Measurements from ENCODE around the gene PDAP1.
"Not testable (repeated sequence)": the region's sequence is repeated elsewhere in the genome, so short reads cannot be mapped to it uniquely, and the experiment has no call there.

Gene PDAP1, protein sequence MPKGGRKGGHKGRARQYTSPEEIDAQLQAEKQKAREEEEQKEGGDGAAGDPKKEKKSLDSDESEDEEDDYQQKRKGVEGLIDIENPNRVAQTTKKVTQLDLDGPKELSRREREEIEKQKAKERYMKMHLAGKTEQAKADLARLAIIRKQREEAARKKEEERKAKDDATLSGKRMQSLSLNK

DNA sequence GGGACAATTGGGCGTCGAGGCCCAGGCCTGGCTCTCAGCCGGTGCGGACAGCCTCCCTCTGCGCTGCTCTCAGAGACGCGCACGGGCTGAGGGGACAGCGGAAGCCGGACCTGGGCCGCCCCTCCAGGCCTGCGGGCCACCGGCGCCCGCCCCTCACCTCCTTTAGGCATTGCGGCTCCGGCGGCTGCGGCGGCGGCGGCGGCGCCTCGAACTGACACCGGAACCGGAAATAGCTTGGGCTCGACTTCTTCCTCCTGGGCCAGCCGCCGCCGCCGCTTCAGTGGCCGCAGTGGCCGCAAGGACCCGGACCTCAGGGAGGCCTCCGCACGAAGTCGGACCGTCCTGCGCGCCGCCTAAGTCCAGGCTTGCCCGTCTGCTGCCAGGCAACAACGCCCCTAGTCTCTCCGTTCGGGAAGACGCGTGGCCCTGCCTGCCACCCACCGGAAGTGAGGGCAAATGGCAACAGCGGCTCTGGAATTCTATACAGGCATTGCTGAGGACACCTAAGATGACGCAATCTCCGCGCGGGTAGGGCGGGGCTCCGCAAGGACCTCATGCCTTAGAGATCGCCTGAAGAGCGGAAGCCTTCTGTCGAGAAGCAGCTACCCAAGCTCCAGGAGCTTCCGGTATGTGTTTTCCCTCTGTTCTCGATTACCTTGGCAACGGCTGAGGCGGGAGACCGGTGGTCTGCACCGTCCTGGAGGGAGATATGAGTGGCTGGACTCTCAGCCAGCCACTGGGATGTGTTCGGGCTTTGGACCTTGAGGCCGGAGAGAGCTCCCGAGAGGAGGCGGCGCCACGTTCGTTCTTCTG lies at the start of gene PDAP1, which contains the start of gene BUD31:
Gene PDAP1 (minus strand): TSS at position 219 of the 813 bp plus-strand sequence. CDS start 49 bp downstream, at position 170.
Gene BUD31 (plus strand): TSS at position 591 of the 813 bp plus-strand sequence. CDS start 2,124 bp downstream, outside the sequence.
- DNase-seq (ENCODE audit: low read depth in 2 of 2): peak; percentile 83 to 88

DNA sequence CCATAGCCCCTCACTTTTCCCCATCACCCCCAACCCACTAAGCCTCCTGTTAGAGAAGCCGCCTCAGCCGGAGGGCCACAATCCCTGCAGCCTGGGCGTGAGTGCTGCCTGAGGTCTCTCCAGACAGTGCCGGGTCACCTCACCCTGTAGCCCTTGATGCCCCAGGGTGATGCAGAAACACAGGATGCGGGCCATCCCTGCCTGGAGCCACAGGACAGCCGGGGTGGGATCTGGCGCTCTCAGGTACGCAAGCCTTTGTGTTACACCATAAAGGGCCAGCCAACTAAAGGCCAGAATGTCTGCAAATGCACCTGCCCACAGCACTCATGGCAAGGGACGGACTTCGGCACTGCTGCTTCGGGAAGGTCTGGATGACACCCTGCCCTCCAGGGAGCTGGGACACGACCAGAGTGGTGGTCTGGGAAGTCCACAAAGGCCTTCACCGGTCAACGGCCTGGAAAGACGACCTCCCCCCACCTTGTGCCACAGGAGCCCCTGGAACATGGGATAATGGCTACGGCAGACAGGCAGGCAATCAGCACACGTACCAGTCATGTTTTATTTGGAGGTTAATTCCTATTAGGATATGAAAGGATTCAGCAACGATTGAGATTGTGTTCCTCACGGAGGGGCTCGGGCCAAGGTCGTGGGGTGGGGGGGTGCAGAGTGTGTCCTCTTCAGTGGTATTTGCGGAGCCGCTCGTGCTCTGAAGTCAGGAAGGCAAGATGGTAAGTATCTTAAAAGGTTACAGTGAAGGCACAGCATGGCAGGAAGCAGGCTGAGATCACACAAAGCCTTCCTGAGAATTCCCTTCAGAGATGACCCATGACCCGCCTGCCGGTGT lies 49.5 kb upstream of the PDAP1 start:
- no peak for DNase-seq (ENCODE audit: low read depth in 2 of 2)

GRCh38 chr7:99457050-99457649 lies 48.8 kb upstream of the PDAP1 start:
- DNase-seq (ENCODE audit: low read depth in 2 of 2): no peak

DNA sequence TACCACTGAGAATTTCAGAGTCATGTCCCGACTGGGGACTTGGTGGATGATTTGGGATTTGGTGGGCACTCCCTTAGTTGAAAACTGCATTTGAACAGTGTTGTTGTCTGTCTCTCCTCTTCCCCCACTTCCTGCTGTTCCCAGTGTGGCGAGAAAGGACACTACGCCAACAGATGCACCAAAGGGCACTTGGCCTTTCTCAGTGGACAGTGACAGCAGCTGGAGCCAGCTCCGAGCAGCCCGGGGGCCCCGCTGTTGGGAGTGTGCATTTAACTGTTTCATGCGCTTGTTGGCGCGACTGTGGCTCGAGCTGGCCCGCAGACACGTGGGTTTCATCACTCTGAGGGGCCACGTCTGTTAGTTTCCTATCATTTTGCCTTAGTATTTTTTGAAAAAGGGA lies 47.9 kb upstream of the PDAP1 start:
- DNase-seq (ENCODE audit: low read depth in 2 of 2): no peak

- no peak for DNase-seq (ENCODE audit: low read depth in 2 of 2)
Observed at GRCh38 chr7:99455874-99456273, 47.5 kb upstream of the PDAP1 start.

GRCh38 chr7:99453105-99453504 lies 44.7 kb upstream of the PDAP1 start:
- no peak for DNase-seq (ENCODE audit: low read depth in 2 of 2)

DNA sequence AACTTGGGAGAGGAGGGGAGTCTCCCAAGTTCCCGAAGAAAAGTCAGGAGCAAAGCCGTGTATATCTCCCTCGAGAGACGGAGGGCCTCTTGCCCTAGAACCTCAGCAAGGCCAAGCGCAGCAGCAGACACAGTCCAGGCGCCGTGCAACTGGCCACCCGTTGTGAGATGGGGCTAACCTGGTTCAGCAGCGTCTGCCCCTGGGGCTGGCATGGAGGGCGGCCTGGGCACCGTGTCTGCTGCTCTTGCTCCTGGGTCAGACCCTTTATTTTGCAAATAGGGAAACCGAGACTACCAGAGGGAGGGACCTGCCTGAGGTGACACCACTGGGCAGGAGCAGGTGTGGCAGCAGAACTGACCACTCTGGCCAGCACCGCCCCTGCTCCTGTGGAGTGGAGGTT lies 44.1 kb upstream of the PDAP1 start:
- DNase-seq (ENCODE audit: low read depth in 2 of 2): no peak

DNA sequence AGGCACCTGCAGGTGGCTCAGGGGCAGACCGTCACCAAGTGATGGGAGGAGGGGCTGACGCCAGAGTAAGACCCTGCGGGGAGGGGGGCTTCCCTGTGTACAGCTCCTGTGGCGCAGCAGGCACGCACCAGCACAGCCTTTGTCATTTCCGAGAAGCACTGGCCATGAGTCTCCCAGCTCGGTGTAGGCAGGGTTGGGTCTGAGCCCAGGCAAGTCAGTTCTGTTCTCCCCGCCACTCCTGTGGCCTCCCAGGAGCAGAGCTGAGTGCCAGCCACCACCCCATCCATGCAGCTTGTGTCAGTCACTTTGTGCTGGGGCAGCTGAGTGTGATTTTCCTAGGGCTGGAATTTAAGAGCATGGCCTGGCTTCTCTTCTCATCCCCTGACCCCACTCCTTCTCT lies 43.5 kb upstream of the PDAP1 start:
- DNase-seq (ENCODE audit: low read depth in 2 of 2): no peak

DNA sequence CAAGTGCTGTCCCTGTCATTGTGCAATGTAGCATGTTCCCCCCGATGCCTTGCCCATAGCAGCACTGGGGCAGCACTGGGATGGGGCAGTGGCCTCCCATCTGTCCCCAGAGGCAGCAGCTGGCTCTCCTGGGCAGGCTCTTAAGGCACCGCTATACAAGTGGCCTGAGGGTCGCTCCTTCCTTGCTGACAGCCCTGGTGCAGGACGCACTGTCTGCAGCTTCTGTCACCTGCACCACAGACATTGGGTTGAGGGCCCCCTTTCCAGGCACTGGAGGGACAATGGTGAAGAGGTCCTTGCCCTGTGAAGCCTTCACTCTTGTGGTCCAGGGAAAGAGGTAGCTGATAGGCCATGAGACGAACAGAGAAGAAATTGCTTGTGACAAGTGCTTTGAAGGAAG lies 40.9 kb upstream of the PDAP1 start:
- DNase-seq (ENCODE audit: low read depth in 2 of 2): no peak

GRCh38 chr7:99448855-99449254 lies 40.5 kb upstream of the PDAP1 start:
- DNase-seq (ENCODE audit: low read depth in 2 of 2): no peak

DNA sequence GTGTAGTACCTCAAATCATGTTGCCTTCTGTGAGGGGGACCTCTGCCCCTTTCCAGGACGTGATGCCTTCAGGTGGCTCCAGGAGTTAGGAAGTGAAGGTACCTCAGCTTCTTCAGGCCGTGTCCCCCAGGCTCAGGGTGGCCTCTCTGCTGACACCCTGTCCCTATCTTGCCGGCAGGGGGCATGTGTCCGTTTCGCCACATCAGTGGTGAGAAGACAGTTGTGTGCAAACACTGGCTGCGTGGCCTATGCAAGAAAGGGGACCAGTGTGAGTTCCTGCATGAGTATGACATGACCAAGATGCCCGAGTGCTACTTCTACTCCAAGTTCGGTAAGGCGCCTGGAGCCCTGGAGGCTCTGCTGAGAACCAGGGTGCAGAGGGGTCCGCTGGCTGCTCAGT lies 39.5 kb upstream of the PDAP1 start:
- no peak for DNase-seq (ENCODE audit: low read depth in 2 of 2)

- DNase-seq (ENCODE audit: low read depth in 2 of 2): no peak
Observed at GRCh38 chr7:99446096-99446495, 37.7 kb upstream of the PDAP1 start.

DNA sequence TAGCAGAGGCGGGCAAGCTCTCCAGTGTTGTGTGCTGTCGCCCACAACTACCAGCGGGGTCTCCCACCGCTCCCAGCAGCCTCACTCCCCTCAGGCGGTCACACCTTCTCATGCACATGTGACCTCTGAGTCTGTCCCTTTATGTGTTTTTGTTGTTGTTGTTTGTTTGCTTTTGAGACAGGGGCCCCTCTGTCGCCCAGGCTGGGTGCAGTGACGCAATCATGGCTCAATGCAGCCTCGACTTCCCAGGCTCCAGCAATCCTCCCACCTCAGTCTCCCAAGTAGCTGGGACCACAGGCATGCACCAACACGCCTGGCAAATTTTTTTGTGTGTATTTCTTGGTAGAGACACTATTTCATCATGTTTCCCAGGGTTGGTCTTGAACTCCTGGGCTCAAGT lies 31.8 kb upstream of the PDAP1 start:
- no peak for DNase-seq (ENCODE audit: low read depth in 2 of 2)

DNA sequence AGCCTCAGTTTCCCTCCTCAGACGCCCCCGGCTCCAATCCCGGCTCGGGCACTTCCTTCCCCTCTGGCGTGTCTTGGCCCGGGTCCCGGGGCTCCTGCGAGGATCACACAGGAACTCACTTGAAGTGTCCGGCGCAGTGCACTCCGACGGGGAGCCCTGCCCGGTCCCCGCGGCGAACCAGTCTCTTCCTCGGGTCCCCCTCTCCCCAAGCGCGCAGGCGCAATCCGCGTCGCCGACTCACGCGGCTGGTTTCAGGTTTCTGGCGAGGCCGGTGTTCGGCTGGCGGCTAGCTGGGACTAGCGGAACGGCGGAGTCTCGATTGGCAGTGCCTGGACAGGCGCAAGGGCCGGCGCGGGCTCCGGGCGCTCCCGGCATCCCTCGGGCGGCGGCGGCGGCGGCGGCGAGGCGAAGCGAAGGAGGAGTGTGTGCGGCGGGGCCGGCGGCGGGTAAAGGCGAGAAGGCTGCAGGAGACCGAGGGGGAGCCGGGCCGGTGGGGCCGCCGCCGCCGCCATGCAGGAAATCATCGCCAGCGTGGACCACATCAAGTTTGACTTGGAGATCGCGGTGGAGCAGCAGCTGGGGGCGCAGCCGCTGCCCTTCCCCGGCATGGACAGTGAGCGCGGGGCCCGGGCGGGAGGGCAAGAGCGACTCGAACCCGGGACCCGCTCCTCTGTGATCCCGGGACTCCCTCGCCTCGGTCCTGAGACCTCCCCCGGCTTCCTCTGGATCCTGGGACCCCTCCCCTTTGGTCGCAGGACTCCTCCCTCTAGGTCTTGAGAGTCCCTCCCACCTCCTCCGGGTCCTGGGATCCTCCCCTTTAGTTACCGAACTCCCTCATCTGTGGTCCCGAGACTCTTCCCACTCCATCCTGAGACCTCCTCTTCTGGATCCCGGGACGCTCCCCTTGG lies 30.4 kb upstream of the PDAP1 start, which contains the start of the genes CPSF4 and PTCD1:
Gene CPSF4 (plus strand): TSS at position 371 of the 908 bp plus-strand sequence. CDS start 140 bp downstream, at position 511.
Gene PTCD1 (minus strand): TSS at position 226 of the 908 bp plus-strand sequence. CDS start 3,556 bp downstream, outside the sequence.
- peak; percentile 90 to 92 for DNase-seq (ENCODE audit: low read depth in 2 of 2)

DNA sequence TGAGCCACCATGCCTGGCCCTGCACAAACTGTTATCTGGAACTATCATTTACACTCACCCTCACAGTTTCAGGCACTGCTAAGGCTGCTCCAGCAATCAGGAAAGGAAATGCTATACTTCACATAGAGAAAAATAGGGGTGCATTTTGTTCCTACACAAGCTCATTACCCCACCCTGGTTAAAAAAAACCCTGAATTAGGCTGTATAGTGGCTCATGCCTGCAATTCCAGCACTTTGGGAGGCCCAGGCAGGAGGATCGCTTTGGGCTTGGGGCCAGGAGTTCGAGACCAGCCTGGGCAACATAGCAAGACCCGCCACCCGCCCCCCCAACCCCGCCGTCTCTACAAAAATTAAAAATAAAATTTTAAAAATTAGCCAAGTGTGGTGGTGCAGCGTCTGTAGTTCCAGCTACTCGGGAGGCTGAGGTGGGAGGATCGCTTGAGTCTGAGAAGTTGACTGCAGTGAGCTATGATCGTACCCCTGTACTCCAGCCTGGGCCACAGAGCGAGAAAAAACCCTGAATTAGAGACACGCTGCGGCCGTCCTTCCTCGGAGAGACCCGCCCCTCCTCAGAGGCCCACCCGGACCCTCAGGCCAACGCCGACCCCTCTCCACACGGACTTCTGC lies 29.7 kb upstream of the PDAP1 start:
- no peak for DNase-seq (ENCODE audit: low read depth in 2 of 2)

DNA sequence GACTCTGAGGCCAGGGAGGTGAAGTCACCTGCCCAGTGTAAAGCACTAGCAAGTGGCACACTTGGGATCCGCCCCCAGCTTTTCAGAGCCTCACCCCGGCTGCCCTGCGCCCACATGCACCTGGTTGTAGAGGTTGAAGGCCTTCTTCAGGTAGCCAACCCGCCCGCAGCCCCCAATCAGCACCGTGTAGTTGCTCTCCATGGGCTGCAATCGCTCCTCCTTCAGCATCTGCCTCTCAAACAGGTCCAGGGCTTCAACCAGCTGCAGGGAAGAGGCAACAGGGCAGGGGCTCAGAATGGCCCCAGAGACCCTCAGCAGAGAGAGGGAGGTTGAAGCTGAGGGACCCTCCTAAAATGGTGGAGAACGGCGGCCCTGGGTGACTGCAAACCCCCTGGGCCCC lies 24.8 kb upstream of the PDAP1 start:
- no peak for DNase-seq (ENCODE audit: low read depth in 2 of 2)

- not testable (repeated sequence) for DNase-seq (ENCODE audit: low read depth in 2 of 2)
Observed at GRCh38 chr7:99431756-99432540, 23.6 kb upstream of the PDAP1 start.

DNA sequence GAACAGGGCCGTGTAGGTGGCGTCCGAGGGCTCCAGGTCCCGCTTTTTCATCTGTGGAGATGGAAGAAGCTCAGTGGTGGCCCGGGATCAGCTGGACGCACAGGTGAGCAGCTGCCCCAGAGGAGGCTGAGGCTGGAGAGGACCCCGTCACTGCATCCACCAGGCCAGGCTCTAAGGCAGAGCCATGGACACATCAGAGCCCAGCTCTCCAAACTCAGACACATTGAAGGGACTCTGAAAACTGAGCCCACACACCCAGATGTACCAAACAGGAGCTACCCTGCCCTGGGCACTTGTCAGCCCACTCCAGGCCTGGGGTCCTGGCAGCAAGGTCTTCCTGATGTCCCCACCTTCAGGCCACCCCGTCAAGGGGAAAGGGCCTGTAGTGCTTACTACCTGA lies 21.4 kb upstream of the PDAP1 start:
- no peak for DNase-seq (ENCODE audit: low read depth in 2 of 2)

DNA sequence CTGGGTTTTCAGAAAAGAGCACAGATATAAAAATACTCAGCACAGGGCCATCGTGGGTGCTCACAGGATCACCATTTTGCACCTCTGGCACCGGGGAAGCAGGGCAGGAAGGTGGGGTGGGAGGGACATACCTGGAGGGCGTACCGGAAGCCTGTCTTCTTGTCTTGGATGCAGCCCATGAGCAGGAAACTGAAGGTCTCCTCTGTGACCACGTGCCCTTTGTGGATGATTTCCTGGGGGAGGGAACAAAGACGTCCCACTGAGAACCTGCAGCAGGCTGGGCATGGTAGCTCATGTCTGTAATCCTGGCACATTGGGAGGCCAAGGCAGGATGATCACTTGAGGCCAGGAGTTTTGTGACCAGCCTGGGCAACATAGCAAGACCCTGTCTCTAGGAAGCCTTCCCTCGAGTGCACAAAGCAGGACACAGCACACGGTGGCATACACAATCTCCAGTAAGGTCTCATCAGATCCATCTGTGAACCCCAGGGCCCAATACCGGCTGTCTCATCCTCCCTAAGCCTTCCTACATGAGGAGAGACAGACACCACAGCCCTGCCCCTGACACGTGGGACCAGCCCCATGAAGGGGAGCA lies 20.7 kb upstream of the PDAP1 start:
- DNase-seq (ENCODE audit: low read depth in 2 of 2): no peak

All from stimulated activated CD4-positive, alpha-beta T cell treated with anti-CD3 and anti-CD28 coated beads, Interleukin-15, amount 100 ng/mL, for 48 hours (primary cell).